Measurements from ENCODE around the gene GRIK2.

The GRIK2 gene

GRCh38 chr6:101400326-101401135 lies 7.0 kb downstream of the GRIK2 start:
- no peak for FAIRE-seq

GRCh38 chr6:101401171-101401570 lies 7.7 kb downstream of the GRIK2 start:
- no peak for FAIRE-seq
- DNase-seq (ENCODE audit: low spot score): no peak

More at GRCh38 chr6:101400326-101401135, 7.0 kb downstream of the GRIK2 start:
- DNase-seq (ENCODE audit: low spot score): no peak

GRCh38 chr6:101401792-101402621 lies 8.5 kb downstream of the GRIK2 start:
- DNase-seq (ENCODE audit: low spot score) (no peak), FAIRE-seq (no peak)

GRCh38 chr6:101402622-101403031 lies 9.1 kb downstream of the GRIK2 start:
- FAIRE-seq (no peak), DNase-seq (ENCODE audit: low spot score) (no peak)

GRCh38 chr6:101403216-101403945 lies 9.9 kb downstream of the GRIK2 start:
- DNase-seq (ENCODE audit: low spot score): no peak
- no peak for FAIRE-seq

DNA sequence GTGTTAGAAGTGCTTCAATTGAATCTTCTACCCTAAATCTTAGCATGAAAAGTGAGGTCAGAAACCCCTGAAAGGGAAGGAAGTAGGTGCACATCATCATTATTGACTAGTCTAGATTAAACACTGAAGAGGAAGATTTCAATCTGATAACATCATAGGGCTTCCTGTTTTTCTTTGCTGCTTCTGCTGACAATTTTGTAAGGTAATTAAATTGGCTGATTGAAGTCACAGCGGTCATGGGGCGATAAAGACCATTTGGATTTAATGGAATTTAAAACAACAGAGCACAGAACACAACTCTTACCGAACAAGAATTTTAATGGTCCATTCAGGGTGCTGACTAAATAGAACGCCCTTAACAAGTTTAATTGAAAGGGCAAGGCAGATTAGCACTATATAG lies 11.3 kb downstream of the GRIK2 start:
- DNase-seq (ENCODE audit: low spot score): no peak
- no peak for FAIRE-seq

DNA sequence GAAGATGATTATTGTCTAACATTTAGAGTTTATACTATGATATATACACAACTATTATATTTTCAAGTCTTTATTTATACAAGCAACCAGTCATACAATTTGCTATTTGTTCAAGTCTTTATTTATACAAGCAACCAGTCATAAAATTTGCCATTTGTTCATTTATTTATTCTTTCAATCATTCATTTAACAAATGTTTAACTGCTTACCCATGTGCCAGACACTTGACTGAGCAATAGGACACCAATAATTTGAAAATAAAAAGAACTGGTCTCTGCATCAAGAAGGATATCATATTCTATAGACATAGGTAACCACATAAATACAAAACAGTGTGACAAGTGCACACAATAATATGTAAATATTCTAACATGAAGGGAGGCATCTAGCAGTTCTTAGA lies 20.3 kb downstream of the GRIK2 start:
- no peak for FAIRE-seq
- no peak for DNase-seq (ENCODE audit: low spot score)

DNA sequence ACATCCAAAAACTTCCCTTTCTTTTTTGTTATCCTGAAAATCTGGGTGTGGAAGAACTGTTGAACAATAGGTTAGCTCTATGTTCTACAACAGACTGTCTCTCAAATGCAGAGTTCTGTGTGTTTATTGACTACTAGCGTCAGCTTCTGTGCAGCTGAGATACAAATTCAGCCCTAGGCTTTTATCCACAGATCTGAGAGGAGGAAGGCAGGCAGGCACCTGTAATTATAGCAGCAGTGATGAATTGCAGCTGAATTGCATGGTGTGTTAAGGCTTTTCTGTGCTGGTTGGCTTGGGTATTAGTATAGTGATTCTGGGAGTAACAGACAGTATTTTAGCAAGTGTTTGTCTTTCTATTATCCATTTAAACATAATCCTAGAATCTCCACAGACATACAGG lies 24.4 kb downstream of the GRIK2 start:
- FAIRE-seq (no peak), DNase-seq (ENCODE audit: low spot score) (no peak)

- DNase-seq (ENCODE audit: low spot score): no peak
Measured at GRCh38 chr6:101422251-101422650, 28.7 kb downstream of the GRIK2 start.

DNA sequence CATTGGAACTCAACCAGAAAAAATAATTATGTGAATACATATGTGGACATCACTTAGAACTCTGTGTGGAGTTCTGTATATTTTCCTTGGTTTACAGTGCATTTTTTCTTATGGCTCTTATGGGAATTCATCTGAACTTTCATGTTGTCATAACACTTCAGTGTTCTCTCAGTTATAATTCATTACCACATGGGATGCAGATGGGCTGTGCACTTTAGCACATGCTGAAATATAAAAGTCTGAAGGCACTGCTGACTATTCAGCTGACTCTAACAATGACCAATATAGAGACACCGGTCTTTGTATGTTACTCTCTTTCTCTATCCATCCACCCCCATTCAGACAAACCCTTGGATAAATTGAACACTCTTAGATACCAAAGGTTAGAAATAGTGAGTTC lies 29.3 kb downstream of the GRIK2 start:
- no peak for FAIRE-seq
- no peak for DNase-seq (ENCODE audit: low spot score)

More at GRCh38 chr6:101422251-101422650, 28.7 kb downstream of the GRIK2 start:
- no peak for FAIRE-seq

- no peak for DNase-seq (ENCODE audit: low spot score)
- FAIRE-seq: no peak
Measured at GRCh38 chr6:101429270-101429669, 35.8 kb downstream of the GRIK2 start.

- DNase-seq (ENCODE audit: low spot score) (no peak), FAIRE-seq (no peak)
Measured at GRCh38 chr6:101429845-101430244, 36.3 kb downstream of the GRIK2 start.

GRCh38 chr6:101433141-101433540 lies 39.6 kb downstream of the GRIK2 start:
- DNase-seq (ENCODE audit: low spot score) (no peak), FAIRE-seq (no peak)

DNA sequence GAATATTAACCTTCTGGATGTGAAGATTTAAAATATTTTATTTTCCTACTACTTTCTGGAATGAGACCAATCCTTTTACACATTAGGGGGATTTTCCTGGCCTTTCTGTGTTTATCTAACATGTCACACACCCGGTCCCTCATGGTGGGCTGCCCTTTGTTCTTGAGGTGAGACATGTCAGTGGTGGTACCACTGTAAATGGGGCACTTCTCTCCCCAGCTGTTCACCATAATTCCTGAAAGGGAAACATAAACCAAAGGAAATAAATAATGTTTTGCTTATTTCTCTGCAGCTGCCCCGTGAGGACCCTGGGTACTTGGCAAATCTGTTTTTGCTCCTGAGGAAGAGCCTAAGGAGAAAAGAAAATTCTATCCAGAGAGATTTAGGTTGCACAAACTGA lies 41.1 kb downstream of the GRIK2 start:
- no peak for FAIRE-seq
- DNase-seq (ENCODE audit: low spot score): no peak

DNA sequence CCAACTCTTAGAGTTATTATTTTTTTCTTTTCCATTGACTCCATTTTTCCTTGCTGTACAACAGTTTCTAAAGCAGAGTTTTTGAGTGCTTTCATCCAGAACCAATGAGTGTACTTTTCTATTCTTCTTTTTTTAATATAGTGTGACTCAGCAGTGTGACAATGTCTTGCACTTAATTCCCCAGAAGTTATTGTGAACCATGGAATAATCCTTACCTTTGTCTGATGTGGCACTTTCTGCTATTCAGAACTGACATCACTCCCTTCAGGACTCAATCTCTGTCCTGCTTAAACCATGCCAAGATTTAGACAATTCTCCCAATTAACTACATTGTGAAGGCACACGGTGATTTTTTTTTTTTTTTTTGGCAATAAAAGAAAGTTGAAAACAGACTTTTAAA lies 41.5 kb downstream of the GRIK2 start:
- no peak for DNase-seq (ENCODE audit: low spot score)
- FAIRE-seq: no peak

- FAIRE-seq (no peak), DNase-seq (ENCODE audit: low spot score) (no peak)
Measured at GRCh38 chr6:101439790-101440189, 46.3 kb downstream of the GRIK2 start.

- FAIRE-seq: no peak
Measured at GRCh38 chr6:101443315-101443714, 49.8 kb downstream of the GRIK2 start.

GRCh38 chr6:101444717-101445116 lies 51.2 kb downstream of the GRIK2 start:
- FAIRE-seq (no peak), DNase-seq (ENCODE audit: low spot score) (no peak)

More at GRCh38 chr6:101443315-101443714, 49.8 kb downstream of the GRIK2 start:
- no peak for DNase-seq (ENCODE audit: low spot score)

GRCh38 chr6:101445527-101445926 lies 52.0 kb downstream of the GRIK2 start:
- DNase-seq (ENCODE audit: low spot score) (no peak), FAIRE-seq (no peak)

DNA sequence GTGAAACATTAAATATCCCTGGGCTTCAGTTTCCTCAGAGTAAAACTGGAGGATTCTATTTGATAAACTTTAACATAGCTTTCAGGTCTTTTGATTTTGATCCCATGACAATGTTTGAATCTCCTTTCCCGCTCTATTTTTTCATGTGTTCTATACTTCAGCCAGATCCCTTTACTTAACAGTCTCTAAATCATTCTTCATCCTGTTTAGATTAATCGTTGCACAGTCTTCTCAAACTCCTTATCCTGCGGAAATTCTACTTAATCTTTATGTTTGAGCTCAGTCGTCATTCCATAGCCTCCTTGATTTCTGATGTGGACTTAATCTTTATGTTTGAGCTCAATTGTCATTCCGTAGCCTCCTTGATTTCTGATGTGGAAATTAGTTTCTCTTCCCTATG lies 57.4 kb downstream of the GRIK2 start:
- no peak for FAIRE-seq
- no peak for DNase-seq (ENCODE audit: low spot score)

DNA sequence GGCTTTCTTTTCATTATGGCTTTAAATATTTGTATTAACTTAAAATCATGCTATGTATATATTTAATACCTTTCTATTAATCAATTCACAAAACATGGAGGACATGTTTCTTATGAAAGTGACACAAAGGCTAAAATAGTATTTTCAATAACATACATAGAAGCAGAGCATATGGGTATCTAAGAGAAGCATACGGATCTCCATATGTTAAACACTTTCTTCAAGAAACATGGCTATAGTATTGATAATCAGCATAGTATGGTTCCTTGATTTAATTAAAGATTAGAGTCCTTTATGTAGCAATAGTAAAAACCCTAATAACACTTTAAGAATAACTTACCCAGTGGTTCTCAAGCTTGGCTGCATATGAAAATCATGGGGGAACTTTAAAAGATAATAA lies 58.5 kb downstream of the GRIK2 start:
- no peak for DNase-seq (ENCODE audit: low spot score)
- FAIRE-seq: no peak

DNA sequence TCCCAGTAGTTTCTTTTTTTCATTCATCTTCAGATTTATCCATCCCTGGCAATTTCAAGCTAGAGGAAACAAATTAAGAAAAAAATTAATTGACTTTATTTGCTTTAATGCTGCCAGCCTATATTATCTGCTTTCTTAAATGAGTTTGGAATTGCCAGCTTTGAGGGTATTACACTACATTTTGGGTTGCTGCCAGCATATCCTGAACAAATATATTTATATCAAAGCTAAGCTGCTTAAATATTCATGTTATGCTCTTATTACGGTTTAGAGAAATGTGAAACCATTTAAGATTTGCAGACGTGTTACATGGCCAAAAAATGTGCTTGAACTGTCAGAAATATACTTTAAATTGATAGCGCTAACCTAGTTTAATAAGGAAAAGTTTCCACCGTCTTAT lies 59.7 kb downstream of the GRIK2 start:
- DNase-seq (ENCODE audit: low spot score) (no peak), FAIRE-seq (no peak)

Data from urothelium cell line (cell line).